ENCODE results near the gene RGS6. TPM values are rescaled to one million over a fixed set of nuclear protein-coding genes. Genes with fewer than 3 reads are reported as not detected.

RGS6 gene
- total and polyA plus RNA-seq, 8 donors: 0.06 to 0.47 (median 0.20) TPM; not detected in 1

DNA sequence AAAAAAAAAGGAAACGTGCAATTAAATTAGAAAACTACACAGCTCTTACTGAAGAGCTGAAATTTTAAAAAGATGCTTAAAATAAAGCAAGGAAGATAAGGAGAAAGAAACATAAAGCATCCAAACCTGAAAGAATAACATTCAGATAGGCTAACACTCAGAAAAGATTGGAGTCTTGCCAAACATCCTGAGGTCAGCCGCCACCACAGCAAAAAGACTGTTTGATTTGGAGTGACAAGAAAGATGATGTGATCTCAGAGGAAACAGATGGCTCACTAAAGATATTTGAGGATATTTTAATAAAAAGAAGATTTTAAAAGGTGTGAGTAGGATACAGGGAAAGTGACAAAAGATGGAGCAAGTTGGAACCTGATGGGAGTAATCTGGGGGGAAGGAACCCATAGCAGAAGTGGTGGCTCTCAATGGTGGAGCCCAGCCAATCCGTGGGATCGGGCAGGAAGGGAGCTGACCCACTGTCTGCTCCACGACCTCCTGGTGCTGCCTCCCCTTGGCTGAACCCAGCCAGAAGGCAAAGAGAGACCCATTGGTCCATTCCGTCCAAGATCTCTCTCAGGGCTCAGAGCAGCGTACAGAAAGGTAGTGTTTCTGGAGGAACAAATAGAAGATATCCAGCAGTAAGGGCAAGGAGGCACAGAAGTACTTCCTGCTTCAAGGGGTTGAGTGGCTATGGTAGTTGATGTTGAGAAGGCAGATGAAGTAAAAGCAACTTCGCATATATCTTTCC is 469.6 kb downstream of the RGS6 start:
- 50 to 58% methylated on average over 8 of the region's 8 CpGs for WGBS, 2 donors
- Histone ChIP-seq H3K9me3 (no peaks in the 10 kb centered on the region), H3K4me1 (no peaks in the 10 kb centered on the region), H3K36me3 (no peaks in the 10 kb centered on the region), H3K27ac (no peak overlapping the region), H3K27me3 (no peaks in the 10 kb centered on the region), H3K4me3 (no peak overlapping the region)
- TF ChIP-seq, protein P1, sequence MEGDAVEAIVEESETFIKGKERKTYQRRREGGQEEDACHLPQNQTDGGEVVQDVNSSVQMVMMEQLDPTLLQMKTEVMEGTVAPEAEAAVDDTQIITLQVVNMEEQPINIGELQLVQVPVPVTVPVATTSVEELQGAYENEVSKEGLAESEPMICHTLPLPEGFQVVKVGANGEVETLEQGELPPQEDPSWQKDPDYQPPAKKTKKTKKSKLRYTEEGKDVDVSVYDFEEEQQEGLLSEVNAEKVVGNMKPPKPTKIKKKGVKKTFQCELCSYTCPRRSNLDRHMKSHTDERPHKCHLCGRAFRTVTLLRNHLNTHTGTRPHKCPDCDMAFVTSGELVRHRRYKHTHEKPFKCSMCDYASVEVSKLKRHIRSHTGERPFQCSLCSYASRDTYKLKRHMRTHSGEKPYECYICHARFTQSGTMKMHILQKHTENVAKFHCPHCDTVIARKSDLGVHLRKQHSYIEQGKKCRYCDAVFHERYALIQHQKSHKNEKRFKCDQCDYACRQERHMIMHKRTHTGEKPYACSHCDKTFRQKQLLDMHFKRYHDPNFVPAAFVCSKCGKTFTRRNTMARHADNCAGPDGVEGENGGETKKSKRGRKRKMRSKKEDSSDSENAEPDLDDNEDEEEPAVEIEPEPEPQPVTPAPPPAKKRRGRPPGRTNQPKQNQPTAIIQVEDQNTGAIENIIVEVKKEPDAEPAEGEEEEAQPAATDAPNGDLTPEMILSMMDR (IDR thresholded peaks at IDR 0.05): no peak
- intact Hi-C loops (cut with DNase I): no loop called here
- FAIRE-seq (no peak), ATAC-seq (no peak), DNase-seq (no peak)

GRCh38 chr14:72402377-72402772 is 470.1 kb downstream of the RGS6 start:
- 69% methylated on average over 3 of the region's 3 CpGs for WGBS, 2 donors

GRCh38 chr14:72404106-72404774 is 472.0 kb downstream of the RGS6 start:
- TF ChIP-seq, protein P1 (IDR thresholded peaks at IDR 0.05): no peak
- Histone ChIP-seq H3K27me3 (no peaks in the 10 kb centered on the region), H3K4me3 (no peak overlapping the region), H3K9me3 (no peaks in the 10 kb centered on the region), H3K36me3 (no peaks in the 10 kb centered on the region), H3K27ac (no peak overlapping the region), H3K4me1 (no peaks in the 10 kb centered on the region)
- no peak for ATAC-seq
- DNase-seq: no peak
- intact Hi-C loops (cut with DNase I): no loop called here
- WGBS, 2 donors: 46 to 61% methylated on average over 4 of the region's 4 CpGs
- no peak for FAIRE-seq

More at GRCh38 chr14:72402377-72402772, 470.1 kb downstream of the RGS6 start:
- no peak overlapping the region for H3K4me3 ChIP-seq
- no peaks in the 10 kb centered on the region for H3K4me1 ChIP-seq
- FAIRE-seq (no peak), DNase-seq (no peak), ATAC-seq (no peak)
- H3K36me3 ChIP-seq: no peaks in the 10 kb centered on the region
- TF ChIP-seq, protein P1 (IDR thresholded peaks at IDR 0.05): no peak
- intact Hi-C loops (cut with DNase I): no loop called here
- no peaks in the 10 kb centered on the region for H3K9me3 ChIP-seq
- H3K27ac ChIP-seq: no peak overlapping the region
- H3K27me3 ChIP-seq: no peaks in the 10 kb centered on the region

DNA sequence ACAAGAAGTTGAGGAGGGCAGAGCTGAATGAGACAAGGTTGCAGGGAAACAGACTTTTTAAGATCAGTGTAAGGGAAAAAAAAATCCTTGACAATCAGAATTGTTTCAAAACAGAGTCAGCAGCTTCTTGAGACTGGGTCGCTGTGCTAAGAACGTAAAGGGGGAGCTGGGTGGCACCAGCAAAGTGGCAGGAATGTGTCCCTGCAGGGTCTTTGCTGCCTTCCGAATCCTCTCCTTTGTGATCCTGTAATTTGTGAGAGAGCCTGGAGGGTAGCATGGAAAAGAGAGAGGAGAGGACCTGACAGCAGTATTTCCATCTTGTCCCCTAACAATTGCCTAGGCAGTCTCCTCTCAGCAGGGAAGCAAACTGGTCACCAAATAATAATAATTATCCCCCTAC is 472.8 kb downstream of the RGS6 start:
- intact Hi-C loops (cut with DNase I): no loop called here
- no peaks in the 10 kb centered on the region for H3K9me3 ChIP-seq
- no peak overlapping the region for H3K4me3 ChIP-seq
- TF ChIP-seq, protein P1 (IDR thresholded peaks at IDR 0.05): no peak
- H3K36me3 ChIP-seq: no peaks in the 10 kb centered on the region
- H3K27me3 ChIP-seq: no peaks in the 10 kb centered on the region
- no peaks in the 10 kb centered on the region for H3K4me1 ChIP-seq
- WGBS, 2 donors: 34 to 52% methylated on average over 3 of the region's 3 CpGs
- no peak for ATAC-seq
- no peak for FAIRE-seq
- no peak overlapping the region for H3K27ac ChIP-seq
- DNase-seq: no peak

GRCh38 chr14:72408020-72408419 is 475.8 kb downstream of the RGS6 start:
- intact Hi-C loops (cut with DNase I): no loop called here
- Histone ChIP-seq H3K4me3 (no peak overlapping the region), H3K4me1 (no peaks in the 10 kb centered on the region), H3K36me3 (no peaks in the 10 kb centered on the region), H3K27ac (no peak overlapping the region), H3K9me3 (no peaks in the 10 kb centered on the region), H3K27me3 (no peaks in the 10 kb centered on the region)
- no peak for FAIRE-seq
- no peak for DNase-seq
- TF ChIP-seq, protein P1 (IDR thresholded peaks at IDR 0.05): no peak
- WGBS, 2 donors: 54 to 72% methylated on average over 3 of the region's 3 CpGs
- no peak for ATAC-seq

Data from pancreas (tissue), 10 donors.